HG03196 (cell line): ENCODE data around the gene FHIP2A.
"Not testable (repeated sequence)": the region's sequence is repeated elsewhere in the genome, so short reads cannot be mapped to it uniquely, and the experiment has no call there.

Source experiments
- ATAC-seq: cut with Tn5 transposase; IDR thresholded peaks from one replicate; pipeline ENCODE4 v1.9.1; 2021; ENCODE audit not compliant: unreplicated experiment

FHIP2A gene

GRCh38 chr10:114821293-114821914 lies at the start of gene FHIP2A:
Gene FHIP2A, plus strand, starts transcription at chr10:114821780. Its CDS starts 299 bp downstream, at chr10:114822079.
- peak; percentile 79 for ATAC-seq

GRCh38 chr10:114772496-114773196 lies 48.9 kb upstream of the FHIP2A start:
- ATAC-seq: no peak

- ATAC-seq: no peak
Observed at GRCh38 chr10:114773197-114773532, 48.4 kb upstream of the FHIP2A start.

GRCh38 chr10:114775082-114775481 lies 46.5 kb upstream of the FHIP2A start:
- ATAC-seq: not testable (repeated sequence)

GRCh38 chr10:114777415-114777814 lies 44.2 kb upstream of the FHIP2A start:
- no peak for ATAC-seq

GRCh38 chr10:114779803-114780576 lies 41.6 kb upstream of the FHIP2A start:
- ATAC-seq: no peak

GRCh38 chr10:114780577-114781184 lies 40.9 kb upstream of the FHIP2A start:
- no peak for ATAC-seq

- ATAC-seq: no peak
Observed at GRCh38 chr10:114782666-114783065, 38.9 kb upstream of the FHIP2A start.

- no peak for ATAC-seq
Observed at GRCh38 chr10:114783686-114784085, 37.9 kb upstream of the FHIP2A start.

- not testable (repeated sequence) for ATAC-seq
Observed at GRCh38 chr10:114786492-114786891, 35.1 kb upstream of the FHIP2A start.

GRCh38 chr10:114787131-114787530 lies 34.4 kb upstream of the FHIP2A start:
- ATAC-seq: not testable (repeated sequence)

- no peak for ATAC-seq
Observed at GRCh38 chr10:114791768-114792167, 29.8 kb upstream of the FHIP2A start.

- ATAC-seq: no peak
Observed at GRCh38 chr10:114795039-114795438, 26.5 kb upstream of the FHIP2A start.

GRCh38 chr10:114800361-114800760 lies 21.2 kb upstream of the FHIP2A start:
- no peak for ATAC-seq

GRCh38 chr10:114801411-114801813 lies 20.2 kb upstream of the FHIP2A start:
- peak; percentile 60 for ATAC-seq

GRCh38 chr10:114802177-114802576 lies 19.4 kb upstream of the FHIP2A start:
- no peak for ATAC-seq

GRCh38 chr10:114806562-114807391 lies 14.8 kb upstream of the FHIP2A start:
- no peak for ATAC-seq

- ATAC-seq: no peak
Observed at GRCh38 chr10:114808982-114809381, 12.6 kb upstream of the FHIP2A start.

- ATAC-seq: peak; percentile 100
Observed at GRCh38 chr10:114810926-114811325, 10.7 kb upstream of the FHIP2A start.

GRCh38 chr10:114811862-114812261 lies 9.7 kb upstream of the FHIP2A start:
- no peak for ATAC-seq

GRCh38 chr10:114815791-114816190 lies 5.8 kb upstream of the FHIP2A start:
- no peak for ATAC-seq
